H1 (cell line): ENCODE measurements around the gene FOSL1. TPM values are rescaled to one million over a fixed set of nuclear protein-coding genes. Genes with fewer than 3 reads are reported as not detected.

Experiments used
- CTCF ChIA-PET: fragments of 300-600 bp; sonication (Branson Sonifier 250); formaldehyde crosslinking; loops from one replicate; lab custom pipeline; 2021; ENCODE audit not compliant: partially characterized antibody; lab: Charles Lee
- POLR2A ChIA-PET: fragments of 300-600 bp; sonication (Branson Sonifier 250); formaldehyde crosslinking; loops from one replicate; lab custom pipeline; 2021; ENCODE audit warnings: inconsistent platforms; ENCODE audit not compliant: partially characterized antibody; lab: Charles Lee
- DNase-seq, 2 experiments: peaks; one replicate each; pipeline versions ENCODE4 v3.0.0 to v3.0.0-alpha.2; 2010 to 2022; ENCODE audit warnings: low spot score in 2 of 2, low read depth in 1 of 2, mixed read lengths in 1 of 2
- FAIRE-seq: peaks from 2 replicates; lab custom pipeline; 2011; peaks lifted over from hg19 to GRCh38; lab: Jason Lieb, UNC
- H2AFZ ChIP-seq: 2 replicates; pipeline ENCODE4 v1.8.1; 2012; ENCODE audit warnings: low read length, inconsistent platforms
- H2AK5ac ChIP-seq: 2 replicates; pipeline ENCODE4 v1.6.1; 2013; ENCODE audit warnings: low read depth, low read length
- H2BK120ac ChIP-seq: replicated peaks from 2 replicates; pipeline ENCODE3; 2013; ENCODE audit warnings: low read depth, low read length, inconsistent platforms
- H2BK12ac ChIP-seq: 2 replicates; pipeline ENCODE4 v1.6.1; 2013; ENCODE audit warnings: low read depth, low read length
- H2BK15ac ChIP-seq: 2 replicates; pipeline ENCODE4 v1.6.1; 2013; ENCODE audit warnings: low read length
- H2BK20ac ChIP-seq: 2 replicates; pipeline ENCODE4 v1.6.1; 2013; ENCODE audit warnings: low read length
- H2BK5ac ChIP-seq: 2 replicates; pipeline ENCODE4 v1.6.1; 2013; ENCODE audit warnings: low read depth, low read length
- H3K14ac ChIP-seq: 2 replicates; pipeline ENCODE4 v1.6.1; 2013; ENCODE audit warnings: inconsistent platforms; ENCODE audit not compliant: insufficient read length
- H3K18ac ChIP-seq: 2 replicates; pipeline ENCODE4 v1.6.1; 2013; ENCODE audit warnings: low read length; ENCODE audit errors: extremely low read depth
- H3K23ac ChIP-seq: 2 replicates; pipeline ENCODE4 v1.6.1; 2013; ENCODE audit warnings: inconsistent platforms; ENCODE audit not compliant: insufficient read length
- H3K23me2 ChIP-seq: 2 replicates; pipeline ENCODE4 v1.6.1; 2013; ENCODE audit warnings: low read depth, low read length
- H3K27ac ChIP-seq: 2 replicates; pipeline ENCODE4 v1.6.1; 2011; ENCODE audit warnings: low read depth, low read length, inconsistent platforms
- H3K27me3 ChIP-seq, 4 experiments: replicated peaks in 1 of 4; 1 replicate in 1 of 4; 2 replicates in 3 of 4; pipeline versions ENCODE4 v1.6.1 to v1.8.1; 2011 to 2013; ENCODE audit warnings: low read length in 3 of 4, mild to moderate bottlenecking in 3 of 4, inconsistent platforms in 2 of 4, mixed read lengths in 2 of 4, moderate library complexity in 1 of 4; ENCODE audit not compliant: control insufficient read depth in 3 of 4, insufficient read depth in 3 of 4; ENCODE audit errors: extremely low read depth in 1 of 4
- H3K36me3 ChIP-seq, 4 experiments: 2 replicates each; pipeline versions ENCODE4 v1.6.1 to v1.8.1; 2011 to 2013; ENCODE audit warnings: mild to moderate bottlenecking in 4 of 4, low read length in 3 of 4, moderate library complexity in 2 of 4, control low read depth in 1 of 4, inconsistent platforms in 1 of 4; ENCODE audit not compliant: insufficient read depth in 4 of 4, control insufficient read depth in 2 of 4
- H3K4ac ChIP-seq: replicated peaks from 2 replicates; pipeline ENCODE3; 2013; ENCODE audit warnings: low read length, low read depth, mixed read lengths, inconsistent platforms; ENCODE audit not compliant: insufficient read length
- H3K4me1 ChIP-seq, 4 experiments: replicated peaks in 1 of 4; 1 replicate in 1 of 4; 2 replicates in 3 of 4; pipeline versions ENCODE4 v1.6.1 to v1.8.1; 2011 to 2013; ENCODE audit warnings: low read length in 3 of 4, inconsistent platforms in 2 of 4, mixed read lengths in 1 of 4; ENCODE audit not compliant: insufficient read depth in 4 of 4, control insufficient read depth in 3 of 4
- H3K4me2 ChIP-seq, 2 experiments: 2 replicates each; pipeline versions ENCODE4 v1.6.1 to v1.8.1; 2011 to 2013; ENCODE audit warnings: low read depth in 2 of 2, low read length in 2 of 2, control low read depth in 1 of 2, inconsistent platforms in 1 of 2, mild to moderate bottlenecking in 1 of 2; ENCODE audit not compliant: insufficient read depth in 1 of 2
- H3K4me3 ChIP-seq, 4 experiments: fragments of 200-600, 300-600 bp in 1 of 4; sonication (generic), shearing (Covaris generic), sonication (Bioruptor Twin) in 1 of 4; 2 replicates each; pipeline versions ENCODE4 v1.5.1 to v1.8.1; 2011 to 2016; ENCODE audit warnings: low read length in 4 of 4, low read depth in 3 of 4, control low read depth in 2 of 4, inconsistent platforms in 2 of 4, mild to moderate bottlenecking in 2 of 4, mixed read lengths in 1 of 4, moderate library complexity in 1 of 4; ENCODE audit not compliant: insufficient read depth in 2 of 4; ENCODE audit errors: extremely low read depth in 1 of 4
- H3K56ac ChIP-seq: replicated peaks from 2 replicates; pipeline ENCODE3; 2013; ENCODE audit warnings: low read depth, mild to moderate bottlenecking, mixed read lengths, low read length, inconsistent platforms; ENCODE audit not compliant: insufficient read length
- H3K79me1 ChIP-seq: 2 replicates; pipeline ENCODE4 v1.6.1; 2013; ENCODE audit warnings: low read depth, low read length, control low read depth
- H3K79me2 ChIP-seq, 2 experiments: 2 replicates each; pipeline versions ENCODE4 v1.6.1 to v1.8.1; 2012 to 2013; ENCODE audit warnings: low read length in 2 of 2, mild to moderate bottlenecking in 2 of 2, inconsistent platforms in 1 of 2; ENCODE audit not compliant: insufficient read depth in 2 of 2, control insufficient read depth in 1 of 2
- H3K9ac ChIP-seq, 4 experiments: replicated peaks in 1 of 4; 1 replicate in 1 of 4; 2 replicates in 3 of 4; pipeline versions ENCODE4 v1.6.1 to v1.8.1; 2011 to 2013; ENCODE audit warnings: low read depth in 3 of 4, low read length in 3 of 4, control low read depth in 2 of 4, mild to moderate bottlenecking in 2 of 4, moderate library complexity in 2 of 4, inconsistent platforms in 1 of 4; ENCODE audit errors: extremely low read depth in 1 of 4
- H3K9me3 ChIP-seq, 2 experiments: 2 replicates each; pipeline versions ENCODE4 v1.6.1 to v1.8.1; 2012 to 2013; ENCODE audit warnings: mild to moderate bottlenecking in 2 of 2, moderate library complexity in 2 of 2, control low read depth in 1 of 2, inconsistent platforms in 1 of 2, low read depth in 1 of 2, low read length in 1 of 2, mixed read lengths in 1 of 2; ENCODE audit not compliant: insufficient read depth in 2 of 2
- H4K20me1 ChIP-seq, 2 experiments: replicated peaks in 1 of 2; 2 replicates each; pipeline versions ENCODE3 to v1.8.1; 2011 to 2013; ENCODE audit warnings: inconsistent platforms in 2 of 2, low read length in 2 of 2, mild to moderate bottlenecking in 1 of 2; ENCODE audit not compliant: insufficient read depth in 2 of 2, control insufficient read depth in 1 of 2
- H4K5ac ChIP-seq: 2 replicates; pipeline ENCODE4 v1.6.1; 2013; ENCODE audit warnings: low read length, low read depth, mixed read lengths, inconsistent platforms; ENCODE audit not compliant: insufficient read length
- H4K8ac ChIP-seq: 2 replicates; pipeline ENCODE4 v1.8.0; 2013; ENCODE audit warnings: mild to moderate bottlenecking, moderate library complexity, low read length, inconsistent platforms; ENCODE audit not compliant: insufficient read depth; ENCODE audit errors: extremely low read depth
- H4K91ac ChIP-seq: replicated peaks from 2 replicates; pipeline ENCODE3; 2013; ENCODE audit warnings: low read length, mixed read lengths, inconsistent platforms; ENCODE audit not compliant: insufficient read length
- CBX5 ChIP-seq: fragments of 300-800, 300-1000 bp; sonication (generic); IDR thresholded peaks from 2 replicates; pipeline ENCODE4 v1.7.1; 2016; ENCODE audit warnings: antibody characterized with exemption, low read length, low read depth
- POLR2A ChIP-seq, 2 experiments: IDR thresholded peaks; 1 replicate in 1 of 2; 2 replicates in 1 of 2; pipeline ENCODE4 v1.6.1; 2011; ENCODE audit warnings: low read depth in 2 of 2, low read length in 2 of 2, mild to moderate bottlenecking in 2 of 2; ENCODE audit errors: control extremely low read depth in 1 of 2
- RAD21 ChIP-seq, 2 experiments: IDR thresholded peaks in 1 of 2; conservative IDR thresholded peaks in 1 of 2; 2 replicates each; pipeline ENCODE4 v1.6.1; 2011; ENCODE audit warnings: low read depth in 2 of 2, low read length in 2 of 2, improper control_type of control experiment in 1 of 2, inconsistent platforms in 1 of 2, mild to moderate bottlenecking in 1 of 2, moderate library complexity in 1 of 2
- SAP30 ChIP-seq: fragments of 300-600 bp; sonication (generic); IDR thresholded peaks from 2 replicates; pipeline ENCODE4 v1.7.1; 2012; ENCODE audit warnings: low read length, moderate library complexity, mild to moderate bottlenecking, inconsistent platforms; ENCODE audit not compliant: insufficient read depth, insufficient replicate concordance
- WGBS, 2 experiments: shearing (Covaris generic) in 1 of 2; methylation state at CpG; one replicate each; pipeline versions ENCODE4 v1.1.6 to v1.1.7; 2013 to 2015; ENCODE audit warnings: low lambda C conversion rate in 2 of 2, mixed read lengths in 2 of 2, inconsistent platforms in 1 of 2, low coverage in 1 of 2, missing lambda C conversion rate in 1 of 2; ENCODE audit not compliant: insufficient replicate concordance in 2 of 2, insufficient coverage in 1 of 2, insufficient read length in 1 of 2; ENCODE audit errors: extremely low coverage in 1 of 2, missing lambda C conversion rate in 1 of 2; 5-methylcytosine and 5-hydroxymethylcytosine counted together
- polyA plus RNA-seq, 7 experiments: library from polyadenylated mRNA; depleted of rRNA in 3 of 7; stranded (reverse) in 5 of 7; unstranded in 2 of 7; fragments of >200 nt in 5 of 7; fragments of 200-250 nt in 2 of 7; gene quantifications; 1 replicate in 5 of 7; 2 replicates in 1 of 7; 4 replicates in 1 of 7; pipeline versions ENCODE4 v1.2.1 to v1.2.3, GENCODE V29; 2011 to 2013; ENCODE audit warnings: missing spikeins in 2 of 7, mixed read lengths in 2 of 7
- total RNA-seq: library from RNA; stranded (reverse); fragmentation: NEBNext Ultra II Directional; extraction: Animal tissue kit (Norgen Biotek cat#: 25700); gene quantifications from 2 replicates; pipeline ENCODE4 v1.2.1, GENCODE V29; 2021
- TF ChIP-seq, protein P1 (sequence below): IDR thresholded peaks from 2 replicates; pipeline ENCODE4 v1.6.1; 2011; ENCODE audit warnings: low read length, improper control_type of control experiment

FOSL1 gene
- total and polyA plus RNA-seq, 2 of the 8 experiments (the other 6 are each of a cell fraction or from before 2014, with no cell fraction given) = 6.3 to 7.2 TPM

DNA sequence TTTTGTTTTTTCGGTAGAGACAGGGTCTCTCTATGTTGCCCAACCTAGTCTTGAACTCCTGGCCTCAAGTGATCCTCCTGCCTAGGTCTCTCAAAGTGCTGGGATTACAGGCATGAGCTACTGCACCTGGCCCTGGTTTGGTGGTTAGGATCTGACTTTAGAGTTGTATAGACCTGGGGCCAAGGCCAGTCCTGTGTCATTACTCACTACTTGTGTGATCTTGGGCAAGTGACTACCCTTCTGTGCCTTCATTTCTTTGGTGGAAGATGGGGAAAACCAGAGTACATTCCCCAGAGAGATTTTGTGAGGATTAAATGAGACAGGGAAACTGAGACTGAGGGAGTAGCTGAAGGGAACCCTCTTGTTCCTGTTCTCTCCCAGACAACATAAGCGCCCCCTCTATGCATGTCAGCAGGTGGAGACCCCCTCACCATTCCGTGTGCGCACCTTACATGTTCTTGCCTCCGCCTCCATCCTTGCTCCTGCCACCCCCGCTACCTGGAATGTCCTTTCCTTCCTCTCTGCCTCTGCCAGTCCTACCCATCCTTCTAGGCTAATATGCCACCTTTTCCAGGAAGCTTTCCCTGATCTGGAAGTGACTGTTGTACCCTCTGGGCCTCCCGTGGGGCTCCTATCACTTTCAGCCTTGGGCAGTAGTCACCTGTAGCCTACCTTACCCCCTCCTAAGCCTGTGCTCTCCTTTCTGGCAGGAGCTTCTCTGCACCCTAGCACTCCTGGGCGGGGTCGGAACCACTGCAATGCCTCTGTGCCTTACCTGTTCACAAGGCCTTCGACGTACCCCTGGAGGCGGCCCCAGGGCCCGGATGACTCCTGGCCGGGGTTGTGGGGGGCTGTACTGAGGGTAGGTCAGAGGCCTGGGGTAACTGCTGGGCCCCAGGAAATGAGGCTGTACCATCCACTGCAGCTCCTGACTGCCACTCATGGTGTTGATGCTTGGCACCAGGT lies 3.9 kb downstream of the FOSL1 start:
- no peak overlapping the region for H2BK20ac ChIP-seq
- H3K4ac ChIP-seq = no peak overlapping the region
- no peak overlapping the region for H2AFZ ChIP-seq
- ChIA-PET POLR2A (interaction anchor here (1.2 to 3.7 kb wide), 6 partner anchors 7 to 84 kb away, joined by 3 to 17 read pairs (median 4); partner anchors contain the start of gene MUS81), CTCF (interaction anchor here (0.9 to 15.0 kb wide), 10 partner anchors 9 to 302 kb away, joined by 3 to 281 read pairs (median 6); partner anchors contain the start of genes CCDC85B and FIBP)
- no peak overlapping the region for H2BK120ac ChIP-seq
- no peak overlapping the region for H4K5ac ChIP-seq
- H3K4me1 ChIP-seq = peaks cover 3 to 18% (median 7%) of the 10 kb centered on the region in 4 experiments
- no peak overlapping the region for H3K14ac ChIP-seq
- no peak overlapping the region for H2BK15ac ChIP-seq
- no peak overlapping the region for H4K8ac ChIP-seq
- peaks cover 14% of the 10 kb centered on the region; the same call in 1 of the 2 replicates for H3K23me2 ChIP-seq
- no peak overlapping the region for H3K56ac ChIP-seq
- H3K79me1 ChIP-seq = no peaks in the 10 kb centered on the region; the same call in 1 of the 2 replicates
- no peak overlapping the region for H2BK5ac ChIP-seq
- H3K9me3 ChIP-seq = no peaks in the 10 kb centered on the region
- peaks cover 3 to 4% of the 10 kb centered on the region in 2 experiments for H4K20me1 ChIP-seq
- H3K36me3 ChIP-seq = no peaks in the 10 kb centered on the region
- H3K27ac ChIP-seq = no peak overlapping the region
- no peak overlapping the region for H3K4me2 ChIP-seq
- H2BK12ac ChIP-seq = no peak overlapping the region
- no peaks in the 10 kb centered on the region for H3K79me2 ChIP-seq
- peaks cover 11 to 25% (median 22%) of the 10 kb centered on the region in 4 experiments for H3K27me3 ChIP-seq
- 88% methylated on average over 13 of the region's 14 CpGs; no CpG with 5 or more reads in 1 of the 2 experiments for WGBS, 2 experiments
- no peak overlapping the region for H3K9ac ChIP-seq
- no peak overlapping the region for H3K23ac ChIP-seq
- H3K18ac ChIP-seq = no peak overlapping the region
- no peak overlapping the region for H4K91ac ChIP-seq
- H2AK5ac ChIP-seq = no peak overlapping the region
- TF ChIP-seq RAD21 (IDR thresholded peaks at IDR 0.05 in 1 of 2, conservative IDR thresholded peaks at IDR 0.05 in 1 of 2; ENCODE audit: low read depth in 2 of 2, low read length in 2 of 2) = no peak
- no peak for TF ChIP-seq SAP30
- TF ChIP-seq, protein P1, sequence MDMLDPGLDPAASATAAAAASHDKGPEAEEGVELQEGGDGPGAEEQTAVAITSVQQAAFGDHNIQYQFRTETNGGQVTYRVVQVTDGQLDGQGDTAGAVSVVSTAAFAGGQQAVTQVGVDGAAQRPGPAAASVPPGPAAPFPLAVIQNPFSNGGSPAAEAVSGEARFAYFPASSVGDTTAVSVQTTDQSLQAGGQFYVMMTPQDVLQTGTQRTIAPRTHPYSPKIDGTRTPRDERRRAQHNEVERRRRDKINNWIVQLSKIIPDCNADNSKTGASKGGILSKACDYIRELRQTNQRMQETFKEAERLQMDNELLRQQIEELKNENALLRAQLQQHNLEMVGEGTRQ = no peak
- no peak for TF ChIP-seq POLR2A (IDR thresholded peaks at IDR 0.05; ENCODE audit: control extremely low read depth in 1 of 2, low read depth in 2 of 2, low read length in 2 of 2)
- no peak for TF ChIP-seq CBX5
- DNase-seq = no peak
- no peak overlapping the region for H3K4me3 ChIP-seq
- FAIRE-seq = no peak
